ENCODE data around the gene FTO. TPM values are rescaled to one million over a fixed set of nuclear protein-coding genes. Genes with fewer than 3 reads are reported as not detected.

Gene FTO
- total RNA-seq, 1 donor from 2014 or later: 110 TPM

DNA sequence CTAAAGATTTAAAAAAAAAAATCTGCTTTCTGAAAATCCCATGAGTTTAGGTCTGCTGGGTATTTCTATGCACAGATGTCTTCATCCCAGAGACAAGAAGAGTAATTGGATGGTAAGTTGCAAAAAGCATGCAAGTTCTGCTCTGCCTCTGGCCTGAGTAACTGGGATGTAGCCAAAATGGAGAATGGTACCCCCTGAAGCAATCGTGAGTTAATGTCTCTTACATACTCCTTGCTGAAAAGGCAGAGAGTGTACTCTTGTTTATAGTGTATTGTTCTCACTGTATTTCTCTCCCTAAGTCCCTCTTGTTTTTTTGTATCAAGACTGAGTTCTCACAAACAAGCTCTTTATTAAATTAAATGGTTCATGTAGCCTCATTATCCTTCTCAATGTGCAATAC lies 323.6 kb downstream of the FTO start:
- Mint-ChIP-seq H3K27me3 (ENCODE audit: insufficient read depth, low read depth) (peaks cover 2% of the 10 kb centered on the region), H3K4me3 (no peak overlapping the region), H3K9me3 (peaks cover 14% of the 10 kb centered on the region), H3K27ac (no peak overlapping the region), H3K4me1 (no peaks in the 10 kb centered on the region), H3K36me3 (peaks cover 15% of the 10 kb centered on the region)
- H3K9me3 ChIP-seq (ENCODE audit: low read depth): peaks cover 6% of the 10 kb centered on the region
- H4K20me1 ChIP-seq (ENCODE audit: low read depth): no peaks in the 10 kb centered on the region
- no peak overlapping the region for H3K9ac ChIP-seq
- peaks cover 9% of the 10 kb centered on the region for H3K36me3 ChIP-seq
- H3K27ac ChIP-seq: no peak overlapping the region
- TF ChIP-seq EZH2phosphoT487 (IDR thresholded peaks at IDR 0.05) (no peak), EZH2 (IDR thresholded peaks at IDR 0.05) (no peak)
- TF ChIP-seq, protein P1, sequence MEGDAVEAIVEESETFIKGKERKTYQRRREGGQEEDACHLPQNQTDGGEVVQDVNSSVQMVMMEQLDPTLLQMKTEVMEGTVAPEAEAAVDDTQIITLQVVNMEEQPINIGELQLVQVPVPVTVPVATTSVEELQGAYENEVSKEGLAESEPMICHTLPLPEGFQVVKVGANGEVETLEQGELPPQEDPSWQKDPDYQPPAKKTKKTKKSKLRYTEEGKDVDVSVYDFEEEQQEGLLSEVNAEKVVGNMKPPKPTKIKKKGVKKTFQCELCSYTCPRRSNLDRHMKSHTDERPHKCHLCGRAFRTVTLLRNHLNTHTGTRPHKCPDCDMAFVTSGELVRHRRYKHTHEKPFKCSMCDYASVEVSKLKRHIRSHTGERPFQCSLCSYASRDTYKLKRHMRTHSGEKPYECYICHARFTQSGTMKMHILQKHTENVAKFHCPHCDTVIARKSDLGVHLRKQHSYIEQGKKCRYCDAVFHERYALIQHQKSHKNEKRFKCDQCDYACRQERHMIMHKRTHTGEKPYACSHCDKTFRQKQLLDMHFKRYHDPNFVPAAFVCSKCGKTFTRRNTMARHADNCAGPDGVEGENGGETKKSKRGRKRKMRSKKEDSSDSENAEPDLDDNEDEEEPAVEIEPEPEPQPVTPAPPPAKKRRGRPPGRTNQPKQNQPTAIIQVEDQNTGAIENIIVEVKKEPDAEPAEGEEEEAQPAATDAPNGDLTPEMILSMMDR (IDR thresholded peaks at IDR 0.05): no peak
- no peak overlapping the region for H3K4me2 ChIP-seq
- no peaks in the 10 kb centered on the region for H3F3A ChIP-seq (ENCODE audit: low read depth)
- no peak overlapping the region for H3K4me3 ChIP-seq
- H3K4me1 ChIP-seq: peaks cover 9% of the 10 kb centered on the region
- no peak for DNase-seq (ENCODE audit: low spot score)
- no peaks in the 10 kb centered on the region for H3K79me2 ChIP-seq (ENCODE audit: low read depth)
- no peaks in the 10 kb centered on the region for H3K27me3 ChIP-seq
- H2AFZ ChIP-seq (replicated peaks): no peak overlapping the region

DNA sequence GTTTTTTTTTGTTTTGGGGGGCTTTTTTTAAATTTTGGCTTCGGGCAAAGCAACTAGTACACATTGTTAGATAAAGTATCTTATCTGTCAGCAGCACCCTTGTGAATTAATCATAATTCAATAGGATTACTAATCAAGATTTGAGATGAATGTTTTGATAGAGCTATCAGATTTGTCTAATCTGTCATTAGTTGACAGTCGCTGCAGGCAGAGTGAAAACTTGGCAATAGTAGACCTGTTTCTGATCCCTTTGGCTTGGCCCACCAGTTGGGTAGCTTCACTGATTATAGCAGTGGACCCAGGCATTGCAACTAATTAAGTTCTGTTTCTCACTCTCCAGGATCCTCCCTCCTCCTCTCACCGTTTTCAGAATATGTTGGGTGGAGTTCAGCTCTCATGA lies 324.0 kb downstream of the FTO start:
- Histone ChIP-seq H3K4me3 (no peak overlapping the region), H3K4me1 (peaks cover 9% of the 10 kb centered on the region), H3K9me3 (ENCODE audit: low read depth) (peaks cover 6% of the 10 kb centered on the region), H2AFZ (replicated peaks) (no peak overlapping the region), H3K27ac (no peak overlapping the region), H3F3A (ENCODE audit: low read depth) (no peaks in the 10 kb centered on the region), H4K20me1 (ENCODE audit: low read depth) (no peaks in the 10 kb centered on the region), H3K4me2 (no peak overlapping the region), H3K36me3 (peaks cover 9% of the 10 kb centered on the region), H3K79me2 (ENCODE audit: low read depth) (no peaks in the 10 kb centered on the region), H3K27me3 (no peaks in the 10 kb centered on the region), H3K9ac (no peak overlapping the region)
- H3K4me1 Mint-ChIP-seq: no peaks in the 10 kb centered on the region
- H3K9me3 Mint-ChIP-seq: peaks cover 18% of the 10 kb centered on the region
- H3K27ac Mint-ChIP-seq: no peak overlapping the region
- peaks cover 18% of the 10 kb centered on the region for H3K36me3 Mint-ChIP-seq
- H3K27me3 Mint-ChIP-seq (ENCODE audit: insufficient read depth, low read depth): peaks cover 2% of the 10 kb centered on the region
- no peak overlapping the region for H3K4me3 Mint-ChIP-seq
- TF ChIP-seq EZH2 (IDR thresholded peaks at IDR 0.05) (no peak), EZH2phosphoT487 (IDR thresholded peaks at IDR 0.05) (no peak)
- TF ChIP-seq, protein P1 (IDR thresholded peaks at IDR 0.05): no peak
- DNase-seq (ENCODE audit: low spot score): no peak

DNA sequence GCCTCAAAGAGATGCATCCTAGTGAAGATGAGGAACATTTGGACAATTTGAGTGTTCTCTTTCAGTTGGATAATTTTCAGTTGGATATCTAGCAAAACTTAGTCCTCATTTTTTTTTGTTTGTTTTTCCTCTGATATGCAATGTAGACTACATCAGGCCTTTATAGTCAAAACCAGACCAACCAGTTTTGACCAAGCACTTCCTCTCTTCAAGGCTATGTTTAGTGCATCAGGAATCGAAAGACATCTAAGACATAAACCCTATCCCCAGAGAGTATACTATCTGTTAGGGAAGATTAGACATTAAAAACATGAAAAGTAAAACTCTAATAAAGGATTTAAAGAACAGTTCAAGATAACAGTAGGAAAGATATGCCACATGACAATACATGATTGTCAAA lies 326.5 kb downstream of the FTO start:
- TF ChIP-seq EZH2phosphoT487 (IDR thresholded peaks at IDR 0.05) (no peak), EZH2 (IDR thresholded peaks at IDR 0.05) (no peak)
- TF ChIP-seq, protein P1 (IDR thresholded peaks at IDR 0.05): no peak
- no peak overlapping the region for H3K9ac ChIP-seq
- peaks cover 4% of the 10 kb centered on the region for H3K27me3 Mint-ChIP-seq (ENCODE audit: insufficient read depth, low read depth)
- H3K27ac ChIP-seq: no peak overlapping the region
- H3K27ac Mint-ChIP-seq: no peak overlapping the region
- no peak overlapping the region for H2AFZ ChIP-seq (replicated peaks)
- no peak for DNase-seq (ENCODE audit: low spot score)
- H3K9me3 Mint-ChIP-seq: peaks cover 16% of the 10 kb centered on the region
- no peaks in the 10 kb centered on the region for H3K27me3 ChIP-seq
- peaks cover 5% of the 10 kb centered on the region for H3F3A ChIP-seq (ENCODE audit: low read depth)
- H3K36me3 ChIP-seq: peaks cover 9% of the 10 kb centered on the region
- H3K79me2 ChIP-seq (ENCODE audit: low read depth): no peaks in the 10 kb centered on the region
- no peak overlapping the region for H3K4me3 Mint-ChIP-seq
- peaks cover 22% of the 10 kb centered on the region for H3K4me1 ChIP-seq
- H3K36me3 Mint-ChIP-seq: peaks cover 14% of the 10 kb centered on the region
- peaks cover 3% of the 10 kb centered on the region for H3K4me1 Mint-ChIP-seq
- no peaks in the 10 kb centered on the region for H4K20me1 ChIP-seq (ENCODE audit: low read depth)
- no peak overlapping the region for H3K4me3 ChIP-seq
- no peak overlapping the region for H3K4me2 ChIP-seq
- peaks cover 6% of the 10 kb centered on the region for H3K9me3 ChIP-seq (ENCODE audit: low read depth)
